ENCODE results near the gene DNAJC10.

GRCh38 chr2:182817558-182817957 is 101.5 kb downstream of the DNAJC10 start:
- TF ChIP-seq RAD21 (IDR thresholded peaks at IDR 0.05; ENCODE audit: low read depth) (no peak), MAX (IDR thresholded peaks at IDR 0.05) (no peak), FOXM1 (IDR thresholded peaks at IDR 0.05; ENCODE audit: borderline replicate concordance, low read depth) (no peak), TAF1 (IDR thresholded peaks at IDR 0.05; ENCODE audit: low read depth) (no peak), NFIC (IDR thresholded peaks at IDR 0.05) (no peak), EP300 (IDR thresholded peaks at IDR 0.05; ENCODE audit: borderline replicate concordance) (no peak), REST (IDR thresholded peaks at IDR 0.05; ENCODE audit: low read depth) (no peak)
